Neuronal stem cell (in vitro differentiated cells): ENCODE data around the gene XIRP1.

ENCODE experiments used
- DNase-seq: peaks from one replicate; pipeline ENCODE4 v3.0.0-alpha.2; 2013; ENCODE audit warnings: low spot score
- H2AFZ ChIP-seq: one replicate; pipeline ENCODE4 v1.6.1; 2013; ENCODE audit warnings: mild to moderate bottlenecking, low read length, inconsistent platforms
- H2AK5ac ChIP-seq: 2 replicates; pipeline ENCODE4 v1.6.1; 2013; ENCODE audit warnings: low read depth, mild to moderate bottlenecking, inconsistent platforms, low read length, moderate library complexity, mixed read lengths
- H2BK120ac ChIP-seq: 2 replicates; pipeline ENCODE4 v1.6.1; 2013; ENCODE audit warnings: low read depth, mild to moderate bottlenecking, inconsistent platforms, low read length, moderate library complexity, mixed read lengths
- H2BK12ac ChIP-seq: one replicate; pipeline ENCODE4 v1.6.1; 2013; ENCODE audit warnings: low read length, inconsistent platforms
- H2BK15ac ChIP-seq: 2 replicates; pipeline ENCODE4 v1.6.1; 2013; ENCODE audit warnings: mild to moderate bottlenecking, low read length, inconsistent platforms, mixed read lengths
- H2BK5ac ChIP-seq: one replicate; pipeline ENCODE4 v1.6.1; 2013; ENCODE audit warnings: inconsistent platforms, mild to moderate bottlenecking, low read length, moderate library complexity
- H3K14ac ChIP-seq: one replicate; pipeline ENCODE4 v1.6.1; 2013; ENCODE audit warnings: low read length, inconsistent platforms
- H3K18ac ChIP-seq: 2 replicates; pipeline ENCODE4 v1.6.1; 2013; ENCODE audit warnings: low read length, inconsistent platforms
- H3K23ac ChIP-seq: 2 replicates; pipeline ENCODE4 v1.6.1; 2013; ENCODE audit warnings: low read depth, mild to moderate bottlenecking, mixed read lengths, low read length, inconsistent platforms; ENCODE audit not compliant: poor library complexity
- H3K27ac ChIP-seq: replicated peaks from 3 replicates; pipeline ENCODE4 v1.5.1; 2013; ENCODE audit warnings: low read length, inconsistent platforms
- H3K27me3 ChIP-seq, 3 experiments: 2 replicates each; pipeline ENCODE4 v1.6.1; 2013; ENCODE audit warnings: low read length in 3 of 3, mild to moderate bottlenecking in 2 of 3, inconsistent platforms in 1 of 3, low read depth in 1 of 3, mixed read lengths in 1 of 3, moderate library complexity in 1 of 3; ENCODE audit not compliant: control insufficient read depth in 3 of 3, insufficient read depth in 3 of 3
- H3K36me3 ChIP-seq, 2 donors: replicated peaks in 1 of 2; 2 replicates each; pipeline ENCODE4 v1.6.1; 2013; ENCODE audit warnings: low read length in 2 of 2; ENCODE audit not compliant: control insufficient read depth in 2 of 2, insufficient read depth in 2 of 2
- H3K4ac ChIP-seq: 2 replicates; pipeline ENCODE4 v1.6.1; 2013; ENCODE audit warnings: inconsistent platforms, mild to moderate bottlenecking, low read length, moderate library complexity
- H3K4me1 ChIP-seq, 2 donors: 1 replicate in 1 of 2; 2 replicates in 1 of 2; pipeline ENCODE4 v1.6.1; 2013; ENCODE audit warnings: low read length in 2 of 2, low read depth in 1 of 2; ENCODE audit not compliant: control insufficient read depth in 2 of 2, insufficient read depth in 1 of 2
- H3K4me2 ChIP-seq: one replicate; pipeline ENCODE4 v1.6.1; 2013; ENCODE audit warnings: mild to moderate bottlenecking, low read length, inconsistent platforms; ENCODE audit not compliant: insufficient read depth, poor library complexity, severe bottlenecking
- H3K4me3 ChIP-seq, 2 donors: 2 replicates each; pipeline ENCODE4 v1.5.1; 2013; ENCODE audit warnings: low read length in 2 of 2, mild to moderate bottlenecking in 2 of 2, inconsistent platforms in 1 of 2, moderate library complexity in 1 of 2
- H3K79me1 ChIP-seq: one replicate; pipeline ENCODE4 v1.6.1; 2013; ENCODE audit warnings: low read depth, mild to moderate bottlenecking, inconsistent platforms, low read length, moderate library complexity
- H3K9ac ChIP-seq: one replicate; pipeline ENCODE4 v1.6.1; 2013; ENCODE audit warnings: mild to moderate bottlenecking, low read depth, low read length, inconsistent platforms; ENCODE audit not compliant: poor library complexity
- H3K9me3 ChIP-seq, 2 donors: replicated peaks in 1 of 2; 2 replicates each; pipeline versions ENCODE3 to v1.6.1; 2013; ENCODE audit warnings: low read length in 2 of 2, mild to moderate bottlenecking in 2 of 2, inconsistent platforms in 1 of 2, low read depth in 1 of 2, mixed read lengths in 1 of 2, moderate library complexity in 1 of 2; ENCODE audit not compliant: control insufficient read depth in 2 of 2, insufficient read depth in 1 of 2
- H4K8ac ChIP-seq: one replicate; pipeline ENCODE4 v1.6.1; 2013; ENCODE audit warnings: low read depth, mild to moderate bottlenecking, inconsistent platforms, low read length, moderate library complexity
- H4K91ac ChIP-seq: one replicate; pipeline ENCODE4 v1.6.1; 2013; ENCODE audit warnings: low read length, low read depth, mild to moderate bottlenecking, inconsistent platforms; ENCODE audit not compliant: poor library complexity
- WGBS, 2 donors: extraction: QIAGEN DNeasy Blood & Tissue Kit; methylation state at CpG; one replicate each; pipeline ENCODE4 v1.1.7; 2013; ENCODE audit warnings: missing lambda C conversion rate in 2 of 2, mixed read lengths in 1 of 2; ENCODE audit not compliant: insufficient read length in 2 of 2, insufficient replicate concordance in 1 of 2; ENCODE audit errors: extremely low coverage in 2 of 2; 5-methylcytosine and 5-hydroxymethylcytosine counted together

The XIRP1 gene

GRCh38 chr3:39189150-39189958 lies 3.0 kb downstream of the XIRP1 start:
- H3K14ac ChIP-seq = no peak overlapping the region
- no peak overlapping the region for H3K4me3 ChIP-seq
- H3K4me1 ChIP-seq = peaks cover 0 to 10% of the 10 kb centered on the region in 2 donors
- H2AK5ac ChIP-seq = peak overlapping the region; percentile 79
- no peak overlapping the region for H2AFZ ChIP-seq
- H3K79me1 ChIP-seq = no peaks in the 10 kb centered on the region
- no peak overlapping the region for H3K4ac ChIP-seq
- H3K27me3 ChIP-seq = no peaks in the 10 kb centered on the region
- H3K9ac ChIP-seq = no peak overlapping the region
- peak overlapping the region; percentile 30 for H2BK15ac ChIP-seq
- H2BK120ac ChIP-seq = peak overlapping the region; percentile 17
- no CpG with 5 or more reads among the region's 15 CpGs for WGBS, 2 donors
- H4K91ac ChIP-seq = no peak overlapping the region
- peak overlapping the region; percentile 75 for H2BK12ac ChIP-seq
- H3K9me3 ChIP-seq = no peaks in the 10 kb centered on the region
- no peak overlapping the region for H3K23ac ChIP-seq
- DNase-seq = no peak
- no peak overlapping the region for H3K18ac ChIP-seq
- no peak overlapping the region for H2BK5ac ChIP-seq
- H3K27ac ChIP-seq = no peak overlapping the region
- H3K4me2 ChIP-seq = no peak overlapping the region
- H4K8ac ChIP-seq = peak overlapping the region; percentile 72
- H3K36me3 ChIP-seq = no peaks in the 10 kb centered on the region

- Histone ChIP-seq H3K27me3 (no peaks in the 10 kb centered on the region), H4K8ac (peak overlapping the region; percentile 72), H3K14ac (no peak overlapping the region), H3K9ac (no peak overlapping the region), H3K18ac (peak overlapping the region; percentile 35), H3K4ac (peak overlapping the region; percentile 58), H2AK5ac (peak overlapping the region; percentile 79), H3K36me3 (no peaks in the 10 kb centered on the region), H3K9me3 (no peaks in the 10 kb centered on the region), H4K91ac (no peak overlapping the region), H2BK120ac (no peak overlapping the region), H3K4me1 (peaks cover 0 to 10% of the 10 kb centered on the region in 2 donors), H3K4me3 (no peak overlapping the region), H2BK5ac (no peak overlapping the region), H3K27ac (no peak overlapping the region), H3K4me2 (no peak overlapping the region), H3K23ac (peak overlapping the region; percentile 23), H2BK12ac (peak overlapping the region; percentile 75), H2AFZ (no peak overlapping the region), H2BK15ac (peak overlapping the region; percentile 30), H3K79me1 (no peaks in the 10 kb centered on the region)
- DNase-seq = no peak
- WGBS, 2 donors = no CpG with 5 or more reads among the region's 35 CpGs
Observed at GRCh38 chr3:39188271-39189149, 3.9 kb downstream of the XIRP1 start.

- no peak overlapping the region for H2BK5ac ChIP-seq
- no peak overlapping the region for H2BK120ac ChIP-seq
- H4K91ac ChIP-seq = no peak overlapping the region
- H2BK15ac ChIP-seq = peak overlapping the region; percentile 44
- no peak for DNase-seq
- H3K79me1 ChIP-seq = no peaks in the 10 kb centered on the region
- peak overlapping the region; percentile 65 for H3K18ac ChIP-seq
- no peak overlapping the region for H3K4me2 ChIP-seq
- H3K14ac ChIP-seq = peak overlapping the region; percentile 58
- H3K23ac ChIP-seq = peak overlapping the region; percentile 13
- no peaks in the 10 kb centered on the region for H3K27me3 ChIP-seq
- no peaks in the 10 kb centered on the region for H3K36me3 ChIP-seq
- H3K9ac ChIP-seq = no peak overlapping the region
- no peak overlapping the region for H3K4me3 ChIP-seq
- no peak overlapping the region for H4K8ac ChIP-seq
- no peak overlapping the region for H2AFZ ChIP-seq
- no CpG with 5 or more reads among the region's 23 CpGs for WGBS, 2 donors
- peaks cover 0 to 10% of the 10 kb centered on the region in 2 donors for H3K4me1 ChIP-seq
- no peaks in the 10 kb centered on the region for H3K9me3 ChIP-seq
- no peak overlapping the region for H3K4ac ChIP-seq
- H2AK5ac ChIP-seq = peak overlapping the region; percentile 50
- H2BK12ac ChIP-seq = peak overlapping the region; percentile 81
- H3K27ac ChIP-seq = no peak overlapping the region
Observed at GRCh38 chr3:39187372-39188155, 4.8 kb downstream of the XIRP1 start.
